GM12878 (cell line): Measurements from ENCODE around the gene SGTA.

Experiments
- GABPA ChIP-seq: IDR thresholded peaks from 2 replicates; pipeline ENCODE4 v1.6.1; 2014; ENCODE audit warnings: antibody characterized with exemption, low read depth, mild to moderate bottlenecking, inconsistent platforms
- SRF ChIP-seq, 2 experiments: IDR thresholded peaks; 2 replicates each; pipeline ENCODE4 v1.6.1; 2011; ENCODE audit warnings: low read depth in 2 of 2, low read length in 2 of 2, mild to moderate bottlenecking in 1 of 2, moderate library complexity in 1 of 2
- TF ChIP-seq, protein P1 (sequence below): fragments of 450-650 bp; conservative IDR thresholded peaks from 2 replicates; pipeline ENCODE4 v1.6.1; 2017; ENCODE audit warnings: mild to moderate bottlenecking, moderate library complexity

- TF ChIP-seq GABPA (no peak), SRF (IDR thresholded peaks at IDR 0.05; ENCODE audit: low read depth in 2 of 2, low read length in 2 of 2) (no peak)
- TF ChIP-seq, protein P1, sequence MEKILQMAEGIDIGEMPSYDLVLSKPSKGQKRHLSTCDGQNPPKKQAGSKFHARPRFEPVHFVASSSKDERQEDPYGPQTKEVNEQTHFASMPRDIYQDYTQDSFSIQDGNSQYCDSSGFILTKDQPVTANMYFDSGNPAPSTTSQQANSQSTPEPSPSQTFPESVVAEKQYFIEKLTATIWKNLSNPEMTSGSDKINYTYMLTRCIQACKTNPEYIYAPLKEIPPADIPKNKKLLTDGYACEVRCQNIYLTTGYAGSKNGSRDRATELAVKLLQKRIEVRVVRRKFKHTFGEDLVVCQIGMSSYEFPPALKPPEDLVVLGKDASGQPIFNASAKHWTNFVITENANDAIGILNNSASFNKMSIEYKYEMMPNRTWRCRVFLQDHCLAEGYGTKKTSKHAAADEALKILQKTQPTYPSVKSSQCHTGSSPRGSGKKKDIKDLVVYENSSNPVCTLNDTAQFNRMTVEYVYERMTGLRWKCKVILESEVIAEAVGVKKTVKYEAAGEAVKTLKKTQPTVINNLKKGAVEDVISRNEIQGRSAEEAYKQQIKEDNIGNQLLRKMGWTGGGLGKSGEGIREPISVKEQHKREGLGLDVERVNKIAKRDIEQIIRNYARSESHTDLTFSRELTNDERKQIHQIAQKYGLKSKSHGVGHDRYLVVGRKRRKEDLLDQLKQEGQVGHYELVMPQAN: no peak
Observed at GRCh38 chr19:2769218-2769617, 13.9 kb downstream of the SGTA start.
